Measurements from ENCODE around the gene GPX1. TPM values are rescaled to one million over a fixed set of nuclear protein-coding genes. Genes with fewer than 3 reads are reported as not detected.
A peak's percentile ranks its signal among the peaks of the same experiment; 100 is the strongest.
"Not testable (repeated sequence)": the region's sequence is repeated elsewhere in the genome, so short reads cannot be mapped to it uniquely, and the experiment has no call there.

Gene GPX1
- total and polyA plus RNA-seq, 3 donors from 2014 or later, result 123 to 207 (median 129) TPM

DNA sequence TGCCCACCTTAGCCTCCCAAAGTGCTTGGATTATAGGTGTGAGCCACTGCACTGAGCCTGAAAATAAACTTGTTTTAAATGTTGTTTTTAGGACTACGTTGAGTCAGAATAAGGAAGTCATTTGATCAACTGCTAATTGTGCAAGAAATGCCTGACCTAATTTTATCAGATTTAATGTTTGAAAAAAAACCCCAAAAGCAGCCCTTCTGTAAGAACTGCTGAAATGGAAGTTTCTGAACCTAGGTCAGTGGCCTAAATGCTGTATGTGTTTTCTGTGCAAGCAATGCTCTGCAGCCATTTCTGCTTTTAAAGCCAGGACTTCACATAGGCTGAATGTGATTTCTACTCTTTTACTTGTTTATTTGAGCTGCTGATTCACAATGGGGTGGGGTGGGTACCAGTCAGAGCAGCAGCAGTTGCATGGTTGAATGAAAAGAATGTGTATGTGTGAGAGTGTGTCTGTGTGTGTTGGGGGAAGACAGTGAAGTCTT, 6.6 kb downstream of the GPX1 start:
- 62 to 81% methylated on average over 1 of the region's 1 CpG for WGBS, 2 donors
- peak overlapping the region in 1 of 2 donors; percentile 18 for H3K27ac ChIP-seq
- intact Hi-C loops (cut with DNase I; ENCODE audit: low total_unique reads), result no loop called here
- no peaks in the 10 kb centered on the region for H3K36me3 ChIP-seq (ENCODE audit: low read depth, missing control alignments)
- H3K27me3 ChIP-seq, result no peaks in the 10 kb centered on the region
- H3K9me3 ChIP-seq, result no peaks in the 10 kb centered on the region
- H3K4me3 ChIP-seq, result no peak overlapping the region
- H3K4me1 ChIP-seq, result no peaks in the 10 kb centered on the region
- DNase-seq, result no peak
- TF ChIP-seq, protein P1, sequence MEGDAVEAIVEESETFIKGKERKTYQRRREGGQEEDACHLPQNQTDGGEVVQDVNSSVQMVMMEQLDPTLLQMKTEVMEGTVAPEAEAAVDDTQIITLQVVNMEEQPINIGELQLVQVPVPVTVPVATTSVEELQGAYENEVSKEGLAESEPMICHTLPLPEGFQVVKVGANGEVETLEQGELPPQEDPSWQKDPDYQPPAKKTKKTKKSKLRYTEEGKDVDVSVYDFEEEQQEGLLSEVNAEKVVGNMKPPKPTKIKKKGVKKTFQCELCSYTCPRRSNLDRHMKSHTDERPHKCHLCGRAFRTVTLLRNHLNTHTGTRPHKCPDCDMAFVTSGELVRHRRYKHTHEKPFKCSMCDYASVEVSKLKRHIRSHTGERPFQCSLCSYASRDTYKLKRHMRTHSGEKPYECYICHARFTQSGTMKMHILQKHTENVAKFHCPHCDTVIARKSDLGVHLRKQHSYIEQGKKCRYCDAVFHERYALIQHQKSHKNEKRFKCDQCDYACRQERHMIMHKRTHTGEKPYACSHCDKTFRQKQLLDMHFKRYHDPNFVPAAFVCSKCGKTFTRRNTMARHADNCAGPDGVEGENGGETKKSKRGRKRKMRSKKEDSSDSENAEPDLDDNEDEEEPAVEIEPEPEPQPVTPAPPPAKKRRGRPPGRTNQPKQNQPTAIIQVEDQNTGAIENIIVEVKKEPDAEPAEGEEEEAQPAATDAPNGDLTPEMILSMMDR (IDR thresholded peaks at IDR 0.05), result no peak
- no peak for TF ChIP-seq POLR2A (IDR thresholded peaks at IDR 0.05)

GRCh38 chr3:49349348-49350114, 8.6 kb downstream of the GPX1 start:
- H3K36me3 ChIP-seq (ENCODE audit: low read depth, missing control alignments), result no peaks in the 10 kb centered on the region
- no peaks in the 10 kb centered on the region for H3K9me3 ChIP-seq
- H3K4me1 ChIP-seq, result no peaks in the 10 kb centered on the region
- H3K4me3 ChIP-seq, result no peak overlapping the region
- no peak for DNase-seq
- TF ChIP-seq, protein P1 (IDR thresholded peaks at IDR 0.05), result no peak
- no peak for TF ChIP-seq POLR2A (IDR thresholded peaks at IDR 0.05)
- H3K27me3 ChIP-seq, result no peaks in the 10 kb centered on the region
- 61 to 78% methylated on average over 3 of the region's 3 CpGs for WGBS, 2 donors
- intact Hi-C loops (cut with DNase I; ENCODE audit: low total_unique reads), result no loop called here
- no peak overlapping the region for H3K27ac ChIP-seq

- H3K27me3 ChIP-seq; H3K4me1 ChIP-seq; H3K9me3 ChIP-seq; H3K4me3 ChIP-seq; H3K36me3 ChIP-seq (ENCODE audit: low read depth, missing control alignments); intact Hi-C loops (cut with DNase I; ENCODE audit: low total_unique reads); DNase-seq; H3K27ac ChIP-seq: not testable (repeated sequence)
- 89 to 99% methylated on average over 12 of the region's 12 CpGs for WGBS, 2 donors
These were observed 9.8 kb downstream of the GPX1 start for GRCh38 chr3:49348361-49348760.

- WGBS, 2 donors, result 86 to 94% methylated on average over 6 of the region's 6 CpGs
- Histone ChIP-seq H3K27ac (peak overlapping the region in 1 of 2 donors; percentile 30), H3K9me3 (no peaks in the 10 kb centered on the region), H3K36me3 (ENCODE audit: low read depth, missing control alignments) (no peaks in the 10 kb centered on the region), H3K4me3 (no peak overlapping the region), H3K27me3 (no peaks in the 10 kb centered on the region), H3K4me1 (no peaks in the 10 kb centered on the region)
- TF ChIP-seq, protein P1 (IDR thresholded peaks at IDR 0.05), result no peak
- TF ChIP-seq POLR2A (IDR thresholded peaks at IDR 0.05), result no peak
- intact Hi-C loops (cut with DNase I; ENCODE audit: low total_unique reads), result no loop called here
- DNase-seq, result no peak
These were observed 11.3 kb downstream of the GPX1 start for GRCh38 chr3:49346797-49347251.

DNA sequence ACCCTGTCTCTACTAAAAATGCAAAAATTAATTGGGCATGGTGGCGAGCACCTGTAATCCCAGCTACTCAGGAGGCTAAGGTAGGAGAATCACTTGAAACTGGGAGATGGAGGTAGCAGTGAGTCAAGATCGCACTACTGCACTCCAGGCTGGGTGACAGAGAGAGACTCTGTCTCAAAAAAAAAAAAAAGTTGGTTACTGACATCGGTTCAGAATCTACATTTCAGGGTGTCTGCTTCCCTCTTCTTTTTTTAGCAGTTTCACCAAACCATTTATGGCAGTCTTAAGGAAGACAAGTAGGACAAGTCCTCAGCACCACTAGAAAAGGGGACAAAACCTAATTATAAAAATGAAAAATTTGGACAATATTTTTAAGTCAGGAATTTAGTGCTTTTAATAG, 15.0 kb downstream of the GPX1 start:
- WGBS, 2 donors, result 77 to 92% methylated on average over 3 of the region's 3 CpGs

More for the DNA sequence above, 15.0 kb downstream of the GPX1 start:
- no peaks in the 10 kb centered on the region for H3K9me3 ChIP-seq
- no peaks in the 10 kb centered on the region for H3K36me3 ChIP-seq (ENCODE audit: low read depth, missing control alignments)
- H3K4me3 ChIP-seq, result no peak overlapping the region
- peaks cover 15% of the 10 kb centered on the region for H3K4me1 ChIP-seq
- intact Hi-C loops (cut with DNase I; ENCODE audit: low total_unique reads), result no loop called here
- TF ChIP-seq POLR2A (IDR thresholded peaks at IDR 0.05), result no peak
- TF ChIP-seq, protein P1 (IDR thresholded peaks at IDR 0.05), result no peak
- no peak overlapping the region for H3K27ac ChIP-seq
- no peak for DNase-seq
- no peaks in the 10 kb centered on the region for H3K27me3 ChIP-seq

All from testis (tissue), 3 donors.